Hepatocyte (in vitro differentiated cells): ENCODE measurements around the gene ANO2.

Source experiments
- EZH2 ChIP-seq: fragments of 200-600 bp; sonication (generic); IDR thresholded peaks from 2 replicates; pipeline ENCODE4 v1.6.1; 2016; ENCODE audit warnings: antibody characterized with exemption, mild to moderate bottlenecking, borderline replicate concordance
- EZH2phosphoT487 ChIP-seq: fragments of 200-600 bp; sonication (generic); IDR thresholded peaks from one replicate; pipeline ENCODE4 v1.6.1; 2018; ENCODE audit warnings: antibody characterized with exemption, mild to moderate bottlenecking, low read depth, moderate library complexity; ENCODE audit not compliant: unreplicated experiment, severe bottlenecking
- TF ChIP-seq, protein P1 (sequence below): fragments of 200-600 bp; sonication (generic); IDR thresholded peaks from 2 replicates; pipeline ENCODE4 v1.5.1; 2016; ENCODE audit warnings: antibody characterized with exemption, mild to moderate bottlenecking; ENCODE audit not compliant: poor library complexity

GRCh38 chr12:5590316-5590715 lies 354.7 kb downstream of the ANO2 start:
- TF ChIP-seq EZH2 (no peak), EZH2phosphoT487 (no peak)
- TF ChIP-seq, protein P1, sequence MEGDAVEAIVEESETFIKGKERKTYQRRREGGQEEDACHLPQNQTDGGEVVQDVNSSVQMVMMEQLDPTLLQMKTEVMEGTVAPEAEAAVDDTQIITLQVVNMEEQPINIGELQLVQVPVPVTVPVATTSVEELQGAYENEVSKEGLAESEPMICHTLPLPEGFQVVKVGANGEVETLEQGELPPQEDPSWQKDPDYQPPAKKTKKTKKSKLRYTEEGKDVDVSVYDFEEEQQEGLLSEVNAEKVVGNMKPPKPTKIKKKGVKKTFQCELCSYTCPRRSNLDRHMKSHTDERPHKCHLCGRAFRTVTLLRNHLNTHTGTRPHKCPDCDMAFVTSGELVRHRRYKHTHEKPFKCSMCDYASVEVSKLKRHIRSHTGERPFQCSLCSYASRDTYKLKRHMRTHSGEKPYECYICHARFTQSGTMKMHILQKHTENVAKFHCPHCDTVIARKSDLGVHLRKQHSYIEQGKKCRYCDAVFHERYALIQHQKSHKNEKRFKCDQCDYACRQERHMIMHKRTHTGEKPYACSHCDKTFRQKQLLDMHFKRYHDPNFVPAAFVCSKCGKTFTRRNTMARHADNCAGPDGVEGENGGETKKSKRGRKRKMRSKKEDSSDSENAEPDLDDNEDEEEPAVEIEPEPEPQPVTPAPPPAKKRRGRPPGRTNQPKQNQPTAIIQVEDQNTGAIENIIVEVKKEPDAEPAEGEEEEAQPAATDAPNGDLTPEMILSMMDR: no peak
